BE2C (cell line): Measurements from ENCODE around the gene TMEM171.

ENCODE experiments used
- DNase-seq: peaks from one replicate; pipeline ENCODE4 v3.0.0-alpha.2; 2020
- H3K27me3 ChIP-seq: fragments of 250-450 bp; sonication (Bioruptor Pico); 2 replicates; pipeline ENCODE4 v1.5.1; 2020; ENCODE audit warnings: mild to moderate bottlenecking
- H3K36me3 ChIP-seq: fragments of 250-450 bp; sonication (Bioruptor Pico); 2 replicates; pipeline ENCODE4 v1.5.1; 2020; ENCODE audit warnings: mild to moderate bottlenecking
- H3K4me1 ChIP-seq: fragments of 250-450 bp; sonication (Bioruptor Pico); 2 replicates; pipeline ENCODE4 v1.5.1; 2020
- H3K4me3 ChIP-seq: 2 replicates; pipeline ENCODE4 v1.5.1; 2011; ENCODE audit warnings: low read depth, low read length
- H3K9me3 ChIP-seq: fragments of 250-450 bp; sonication (Bioruptor Pico); 2 replicates; pipeline ENCODE4 v1.5.1; 2020
- CTCF ChIP-seq: IDR thresholded peaks from 2 replicates; pipeline ENCODE4 v1.5.1; 2012; ENCODE audit warnings: mild to moderate bottlenecking, low read depth, low read length

The TMEM171 gene

DNA sequence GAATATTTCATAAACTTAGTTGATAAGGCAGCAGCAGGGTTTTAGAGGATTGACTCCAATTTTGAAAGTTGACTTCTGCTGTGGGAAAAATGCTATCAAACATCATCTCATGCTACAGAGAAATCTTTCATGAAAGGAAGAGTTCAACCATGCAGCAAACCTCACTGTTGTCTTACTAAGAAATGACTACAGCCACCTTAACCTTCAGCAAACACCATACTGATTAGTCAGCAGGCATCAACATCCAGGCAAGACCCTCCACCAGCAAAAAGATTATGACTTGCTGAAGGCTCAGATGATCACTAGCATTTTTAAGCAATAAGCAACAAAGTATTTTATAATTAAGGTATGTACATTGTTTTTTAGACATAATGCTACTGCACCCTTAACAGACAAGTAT is 60.2 kb downstream of the TMEM171 start:
- DNase-seq = no peak
- TF ChIP-seq CTCF = no peak
- Histone ChIP-seq H3K9me3 (peaks cover 3% of the 10 kb centered on the region; the same call in 1 of the 2 replicates), H3K4me3 (no peak overlapping the region), H3K4me1 (no peaks in the 10 kb centered on the region), H3K27me3 (peaks cover 53% of the 10 kb centered on the region), H3K36me3 (no peaks in the 10 kb centered on the region)
